ENCODE measurements around the gene ASPM. TPM values are rescaled to one million over a fixed set of nuclear protein-coding genes. Genes with fewer than 3 reads are reported as not detected.

Gene ASPM
- total and polyA plus RNA-seq, 2 of the 8 experiments (the other 6 are each of a cell fraction or from before 2014, with no cell fraction given) = 5.1 to 50.3 TPM

DNA sequence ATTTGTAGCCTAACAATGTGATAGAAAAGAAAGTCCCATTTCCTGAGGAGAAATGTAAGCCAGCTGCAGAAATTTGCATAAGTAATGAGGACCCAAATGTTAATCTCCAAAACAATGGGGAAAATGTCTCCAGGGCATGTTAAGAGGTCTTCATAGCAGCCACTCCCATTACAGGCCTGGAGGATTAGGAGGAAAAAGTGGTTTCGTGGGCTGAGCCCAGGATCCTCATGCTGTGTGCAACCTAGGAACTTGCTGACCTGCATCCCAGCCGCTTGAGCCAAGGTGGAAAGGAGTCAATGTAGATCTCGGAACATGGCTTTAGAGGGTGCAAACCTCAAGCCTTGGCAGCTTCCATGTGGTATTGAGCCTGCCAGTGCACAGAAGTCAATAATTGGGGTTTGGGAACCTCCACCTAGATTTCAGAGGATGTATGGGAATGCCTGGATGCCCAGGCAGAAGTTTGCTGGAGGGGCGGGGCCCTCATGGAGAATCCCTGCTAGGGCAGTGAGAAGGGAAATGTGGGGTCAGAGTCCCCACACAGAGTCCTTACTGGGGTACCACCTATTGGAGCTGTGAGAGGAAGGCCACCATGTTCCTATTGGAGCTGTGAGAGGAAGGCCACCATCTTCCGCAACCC is 65.2 kb downstream of the ASPM start:
- no peak overlapping the region for H3K9ac ChIP-seq (replicated peaks in 1 of 4; ENCODE audit: extremely low read depth in 1 of 4, low read depth in 3 of 4, low read length in 3 of 4)
- no peaks in the 10 kb centered on the region for H4K20me1 ChIP-seq (replicated peaks in 1 of 2; ENCODE audit: control insufficient read depth in 1 of 2, insufficient read depth in 2 of 2, low read length in 2 of 2)
- FAIRE-seq = no peak
- no peak overlapping the region for H4K91ac ChIP-seq (replicated peaks; ENCODE audit: insufficient read length, low read length)
- no peak for DNase-seq (ENCODE audit: low read depth in 1 of 2, low spot score in 2 of 2)
- no peak overlapping the region for H3K27ac ChIP-seq (ENCODE audit: low read depth, low read length)
- no peak overlapping the region for H3K4me3 ChIP-seq (ENCODE audit: extremely low read depth in 1 of 4, insufficient read depth in 2 of 4, low read depth in 3 of 4, low read length in 4 of 4)
- WGBS, 2 experiments (ENCODE audit: extremely low coverage in 1 of 2, insufficient coverage in 1 of 2, insufficient read length in 1 of 2, insufficient replicate concordance in 2 of 2, low coverage in 1 of 2, low lambda C conversion rate in 2 of 2, missing lambda C conversion rate in 1 of 2) = 97% methylated on average over 5 of the region's 5 CpGs; no CpG with 5 or more reads in 1 of the 2 experiments
- no peak overlapping the region for H3K4ac ChIP-seq (replicated peaks; ENCODE audit: insufficient read length, low read depth, low read length)
- no peak overlapping the region for H3K4me2 ChIP-seq (ENCODE audit: insufficient read depth in 1 of 2, low read depth in 2 of 2, low read length in 2 of 2)
- H3K56ac ChIP-seq (replicated peaks; ENCODE audit: insufficient read length, low read depth, low read length) = no peak overlapping the region
- no peaks in the 10 kb centered on the region for H3K27me3 ChIP-seq (replicated peaks in 1 of 4; ENCODE audit: control insufficient read depth in 3 of 4, extremely low read depth in 1 of 4, insufficient read depth in 3 of 4, low read length in 3 of 4)
- H3K9me3 ChIP-seq (ENCODE audit: insufficient read depth in 2 of 2, low read depth in 1 of 2, low read length in 1 of 2) = peaks cover 28 to 32% of the 10 kb centered on the region in 2 experiments
- no peaks in the 10 kb centered on the region for H3K79me1 ChIP-seq (ENCODE audit: low read depth, low read length)
- no peak overlapping the region for H4K8ac ChIP-seq (ENCODE audit: extremely low read depth, insufficient read depth, low read length)
- H3K36me3 ChIP-seq (ENCODE audit: control insufficient read depth in 2 of 4, insufficient read depth in 4 of 4, low read length in 3 of 4) = peaks cover 14 to 47% (median 35%) of the 10 kb centered on the region in 4 experiments
- no peak overlapping the region for H3K14ac ChIP-seq (ENCODE audit: insufficient read length)
- H3K18ac ChIP-seq (ENCODE audit: extremely low read depth, low read length) = no peak overlapping the region
- no peak overlapping the region for H2AFZ ChIP-seq (ENCODE audit: low read length)
- ChIA-PET POLR2A (ENCODE audit: partially characterized antibody) (no interaction called here), CTCF (ENCODE audit: partially characterized antibody) (no interaction called here)
- no peak overlapping the region for H3K23ac ChIP-seq (ENCODE audit: insufficient read length)
- no peak overlapping the region for H2BK120ac ChIP-seq (replicated peaks; ENCODE audit: low read depth, low read length)
- H4K5ac ChIP-seq (ENCODE audit: insufficient read length, low read depth, low read length) = no peak overlapping the region
- H2BK5ac ChIP-seq (ENCODE audit: low read depth, low read length) = no peak overlapping the region
- H2BK20ac ChIP-seq (ENCODE audit: low read length) = no peak overlapping the region
- H2BK12ac ChIP-seq (ENCODE audit: low read depth, low read length) = no peak overlapping the region
- no peaks in the 10 kb centered on the region for H3K4me1 ChIP-seq (replicated peaks in 1 of 4; ENCODE audit: control insufficient read depth in 3 of 4, insufficient read depth in 4 of 4, low read length in 3 of 4)
- H2BK15ac ChIP-seq (ENCODE audit: low read length) = no peak overlapping the region
- H3K79me2 ChIP-seq (ENCODE audit: control insufficient read depth in 1 of 2, insufficient read depth in 2 of 2, low read length in 2 of 2) = no peaks in the 10 kb centered on the region
- no peaks in the 10 kb centered on the region for H3K23me2 ChIP-seq (ENCODE audit: low read depth, low read length)
- H2AK5ac ChIP-seq (ENCODE audit: low read depth, low read length) = no peak overlapping the region
- no peak for TF ChIP-seq TEAD4 (IDR thresholded peaks at IDR 0.05; ENCODE audit: low read depth, low read length)
- no peak for TF ChIP-seq SIX5 (IDR thresholded peaks at IDR 0.05; ENCODE audit: low read depth, low read length)
- TF ChIP-seq POU5F1 (IDR thresholded peaks at IDR 0.05; ENCODE audit: low read depth, low read length) = no peak
- TF ChIP-seq ASH2L (IDR thresholded peaks at IDR 0.05; ENCODE audit: low read length) = no peak
- TF ChIP-seq HDAC6 (IDR thresholded peaks at IDR 0.05; ENCODE audit: low read depth, low read length) = no peak
- TF ChIP-seq EP300 (IDR thresholded peaks at IDR 0.05; ENCODE audit: borderline replicate concordance in 1 of 2, low read depth in 2 of 2, low read length in 2 of 2) = no peak
- TF ChIP-seq TCF12 (IDR thresholded peaks at IDR 0.05; ENCODE audit: low read depth, low read length) = no peak
- TF ChIP-seq, protein P1, sequence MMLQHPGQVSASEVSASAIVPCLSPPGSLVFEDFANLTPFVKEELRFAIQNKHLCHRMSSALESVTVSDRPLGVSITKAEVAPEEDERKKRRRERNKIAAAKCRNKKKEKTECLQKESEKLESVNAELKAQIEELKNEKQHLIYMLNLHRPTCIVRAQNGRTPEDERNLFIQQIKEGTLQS (IDR thresholded peaks at IDR 0.05; ENCODE audit: insufficient read depth, low read depth, low read length) = no peak
- TF ChIP-seq RNF2 (IDR thresholded peaks at IDR 0.05; ENCODE audit: borderline replicate concordance, low read depth, low read length, missing control alignments, poor library complexity, severe bottlenecking) = no peak
- TF ChIP-seq SUZ12 (IDR thresholded peaks at IDR 0.05; ENCODE audit: low read length) = no peak
- no peak for TF ChIP-seq ZNF274 (IDR thresholded peaks at IDR 0.05; ENCODE audit: borderline replicate concordance, extremely low read depth, low read length)
- TF ChIP-seq NRF1 (IDR thresholded peaks at IDR 0.05; ENCODE audit: low read depth, low read length) = no peak
- TF ChIP-seq RBBP5 (IDR thresholded peaks at IDR 0.05; ENCODE audit: borderline replicate concordance, low read depth, low read length) = no peak

Data from H1 (cell line).